ENCODE measurements around the gene GSC.
"Not testable (repeated sequence)": the region's sequence is repeated elsewhere in the genome, so short reads cannot be mapped to it uniquely, and the experiment has no call there.

The GSC gene

DNA sequence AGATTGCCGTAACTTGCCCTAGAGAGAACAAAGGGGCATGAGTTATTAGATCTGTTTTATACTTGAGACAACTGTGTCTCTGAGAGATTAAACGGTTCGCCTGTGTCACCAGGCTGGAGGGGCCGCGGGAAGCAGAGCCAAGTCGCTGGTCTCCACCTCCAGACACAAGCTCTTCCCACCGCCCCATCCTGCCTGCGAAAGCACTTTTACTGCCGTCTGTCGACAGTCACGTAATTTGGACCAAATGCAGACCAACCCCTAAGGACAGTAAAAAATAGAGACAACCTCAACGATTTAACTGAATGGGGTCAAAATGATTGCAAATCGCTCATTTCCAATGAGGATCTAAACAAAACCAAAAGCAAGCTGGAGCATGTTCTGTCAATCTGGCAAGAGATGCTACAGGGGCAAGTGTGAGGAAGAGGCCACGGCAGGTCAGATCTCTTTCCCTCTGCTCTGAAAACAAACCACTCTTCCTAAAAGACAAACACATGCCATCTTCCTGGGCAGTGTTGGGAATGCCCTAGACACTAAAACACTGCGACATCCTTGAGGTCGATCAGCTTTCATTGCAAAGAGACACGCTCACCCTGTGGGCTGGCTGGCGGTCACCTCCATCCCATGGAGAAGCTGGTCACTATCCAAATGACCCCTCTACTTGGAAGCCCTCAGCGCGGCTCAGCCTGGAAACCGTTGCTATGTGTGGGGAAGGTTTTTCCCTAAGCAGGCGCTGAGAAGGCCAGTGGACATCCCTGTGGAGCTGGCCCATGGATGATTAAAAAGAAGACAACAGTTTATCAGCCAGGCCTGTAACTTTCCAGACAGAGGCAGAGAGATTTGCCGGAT lies 17.1 kb downstream of the GSC start:
- H3K9ac ChIP-seq (ENCODE audit: low read length): no peak overlapping the region

GRCh38 chr14:94751956-94752355 lies 18.0 kb downstream of the GSC start:
- Histone ChIP-seq H3K9me3 (ENCODE audit: control insufficient read depth, low read depth, low read length) (no peaks in the 10 kb centered on the region), H3K27me3 (ENCODE audit: control insufficient read depth, insufficient read depth, low read length) (no peaks in the 10 kb centered on the region), H3K36me3 (ENCODE audit: control insufficient read depth, low read depth, low read length) (no peaks in the 10 kb centered on the region), H3K4me1 (ENCODE audit: control insufficient read depth, low read depth, low read length) (no peaks in the 10 kb centered on the region), H3K27ac (ENCODE audit: low read length) (no peak overlapping the region), H3K4me3 (ENCODE audit: low read length) (no peak overlapping the region), H3K9ac (ENCODE audit: low read length) (no peak overlapping the region)

More for the DNA sequence above, 17.1 kb downstream of the GSC start:
- Histone ChIP-seq H3K4me1 (ENCODE audit: control insufficient read depth, low read depth, low read length) (no peaks in the 10 kb centered on the region), H3K27me3 (ENCODE audit: control insufficient read depth, insufficient read depth, low read length) (no peaks in the 10 kb centered on the region), H3K27ac (ENCODE audit: low read length) (no peak overlapping the region), H3K4me3 (ENCODE audit: low read length) (no peak overlapping the region), H3K9me3 (ENCODE audit: control insufficient read depth, low read depth, low read length) (no peaks in the 10 kb centered on the region), H3K36me3 (ENCODE audit: control insufficient read depth, low read depth, low read length) (no peaks in the 10 kb centered on the region)

GRCh38 chr14:94751321-94751720 lies 18.6 kb downstream of the GSC start:
- no peaks in the 10 kb centered on the region for H3K4me1 ChIP-seq (ENCODE audit: control insufficient read depth, low read depth, low read length)
- no peak overlapping the region for H3K4me3 ChIP-seq (ENCODE audit: low read length)
- H3K27me3 ChIP-seq (ENCODE audit: control insufficient read depth, insufficient read depth, low read length): no peaks in the 10 kb centered on the region
- H3K27ac ChIP-seq (ENCODE audit: low read length): no peak overlapping the region
- no peak overlapping the region for H3K9ac ChIP-seq (ENCODE audit: low read length)
- H3K9me3 ChIP-seq (ENCODE audit: control insufficient read depth, low read depth, low read length): no peaks in the 10 kb centered on the region
- H3K36me3 ChIP-seq (ENCODE audit: control insufficient read depth, low read depth, low read length): no peaks in the 10 kb centered on the region

DNA sequence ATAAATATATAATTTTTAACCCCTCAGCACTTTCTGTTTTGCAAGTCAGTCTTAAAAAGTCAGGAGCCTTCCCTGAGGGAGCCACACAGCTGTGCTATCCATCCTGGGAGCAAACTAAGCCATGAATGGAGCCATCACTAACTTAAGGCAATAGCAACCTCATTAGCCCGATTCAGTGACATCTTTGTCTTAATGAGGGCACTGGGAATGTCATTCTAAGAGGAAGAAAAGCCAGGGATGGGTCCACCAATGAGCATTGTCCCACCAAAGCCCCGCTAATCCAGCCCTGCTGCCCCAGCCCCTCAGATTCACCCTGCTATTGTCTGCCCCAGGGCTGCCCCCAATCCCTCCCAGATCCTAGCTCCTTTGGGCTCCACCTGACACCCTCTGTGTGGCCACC lies 19.5 kb downstream of the GSC start:
- Histone ChIP-seq H3K27ac (ENCODE audit: low read length) (no peak overlapping the region), H3K9me3 (ENCODE audit: control insufficient read depth, low read depth, low read length) (no peaks in the 10 kb centered on the region), H3K27me3 (ENCODE audit: control insufficient read depth, insufficient read depth, low read length) (no peaks in the 10 kb centered on the region), H3K4me3 (ENCODE audit: low read length) (no peak overlapping the region), H3K36me3 (ENCODE audit: control insufficient read depth, low read depth, low read length) (no peaks in the 10 kb centered on the region), H3K9ac (ENCODE audit: low read length) (no peak overlapping the region), H3K4me1 (ENCODE audit: control insufficient read depth, low read depth, low read length) (no peaks in the 10 kb centered on the region)

DNA sequence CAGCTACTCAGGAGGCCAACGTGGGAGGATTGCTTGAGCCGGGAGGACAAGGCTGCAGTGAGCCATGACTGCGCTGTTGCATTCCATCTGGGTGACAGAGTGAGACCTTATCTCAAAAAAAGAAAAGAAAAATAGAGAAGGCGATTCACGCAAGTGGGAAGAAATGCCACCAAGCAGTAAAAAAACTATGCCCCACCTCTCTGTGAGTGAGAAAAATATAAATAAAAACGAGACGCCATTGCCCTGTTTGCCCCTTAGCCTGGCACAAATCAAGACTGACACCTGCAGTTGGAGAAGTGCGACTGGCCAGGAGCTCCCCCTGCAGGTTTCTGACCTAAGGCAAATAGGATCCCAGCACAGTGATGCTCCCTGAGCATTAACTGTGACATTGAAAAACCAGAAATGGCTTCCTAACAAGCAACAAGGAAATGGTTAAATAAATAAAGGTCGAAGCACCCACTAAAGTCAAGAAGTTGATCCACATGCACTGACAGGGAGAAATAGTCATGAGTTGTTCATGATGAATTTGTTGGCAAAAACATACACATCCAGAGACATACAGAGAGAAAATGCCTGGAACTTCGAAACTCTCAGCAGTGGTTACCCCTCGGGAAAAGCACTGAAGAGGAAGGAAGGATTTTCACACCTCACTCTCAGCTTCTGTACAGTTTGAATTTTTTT lies 21.1 kb downstream of the GSC start:
- Histone ChIP-seq H3K27ac (ENCODE audit: low read length) (no peak overlapping the region), H3K27me3 (ENCODE audit: control insufficient read depth, insufficient read depth, low read length) (no peaks in the 10 kb centered on the region)

DNA sequence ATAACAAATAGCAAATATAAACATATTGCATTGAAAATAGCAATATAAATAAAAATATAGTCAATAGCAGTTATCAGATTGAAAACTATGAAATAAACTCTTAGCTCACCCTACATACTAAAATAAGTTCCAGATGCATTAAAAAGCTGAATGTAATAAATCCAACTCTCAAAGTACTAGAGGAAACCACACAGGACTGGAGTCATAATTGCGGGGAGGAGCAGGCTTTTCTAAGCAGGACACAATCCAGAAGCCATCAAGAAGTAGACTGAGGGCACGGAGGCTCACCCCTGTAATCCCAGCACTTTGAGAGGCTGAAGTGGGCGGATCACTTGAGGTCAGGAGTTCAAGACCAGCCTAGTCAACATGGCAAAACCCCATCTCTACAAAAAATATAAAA lies 22.2 kb downstream of the GSC start:
- no peaks in the 10 kb centered on the region for H3K27me3 ChIP-seq (ENCODE audit: control insufficient read depth, insufficient read depth, low read length)
- H3K36me3 ChIP-seq (ENCODE audit: control insufficient read depth, low read depth, low read length): no peaks in the 10 kb centered on the region
- H3K9me3 ChIP-seq (ENCODE audit: control insufficient read depth, low read depth, low read length): no peaks in the 10 kb centered on the region
- no peak overlapping the region for H3K27ac ChIP-seq (ENCODE audit: low read length)
- no peak overlapping the region for H3K4me3 ChIP-seq (ENCODE audit: low read length)
- H3K4me1 ChIP-seq (ENCODE audit: control insufficient read depth, low read depth, low read length): no peaks in the 10 kb centered on the region
- H3K9ac ChIP-seq (ENCODE audit: low read length): no peak overlapping the region

More for the DNA sequence above, 21.1 kb downstream of the GSC start:
- Histone ChIP-seq H3K9ac (ENCODE audit: low read length) (no peak overlapping the region), H3K36me3 (ENCODE audit: control insufficient read depth, low read depth, low read length) (no peaks in the 10 kb centered on the region), H3K4me3 (ENCODE audit: low read length) (no peak overlapping the region), H3K4me1 (ENCODE audit: control insufficient read depth, low read depth, low read length) (no peaks in the 10 kb centered on the region), H3K9me3 (ENCODE audit: control insufficient read depth, low read depth, low read length) (no peaks in the 10 kb centered on the region)

GRCh38 chr14:94747153-94747552 lies 22.8 kb downstream of the GSC start:
- H3K4me3 ChIP-seq (ENCODE audit: low read length); H3K27me3 ChIP-seq (ENCODE audit: control insufficient read depth, insufficient read depth, low read length); H3K27ac ChIP-seq (ENCODE audit: low read length): not testable (repeated sequence)

GRCh38 chr14:94746131-94746530 lies 23.8 kb downstream of the GSC start:
- Histone ChIP-seq H3K27me3 (ENCODE audit: control insufficient read depth, insufficient read depth, low read length) (no peaks in the 10 kb centered on the region), H3K9ac (ENCODE audit: low read length) (no peak overlapping the region)

More at GRCh38 chr14:94747153-94747552, 22.8 kb downstream of the GSC start:
- not testable (repeated sequence) for H3K9me3 ChIP-seq (ENCODE audit: control insufficient read depth, low read depth, low read length); H3K36me3 ChIP-seq (ENCODE audit: control insufficient read depth, low read depth, low read length); H3K9ac ChIP-seq (ENCODE audit: low read length); H3K4me1 ChIP-seq (ENCODE audit: control insufficient read depth, low read depth, low read length)

GRCh38 chr14:94738751-94739150 lies 31.2 kb downstream of the GSC start:
- H3K4me3 ChIP-seq (ENCODE audit: low read length): no peak overlapping the region
- no peaks in the 10 kb centered on the region for H3K36me3 ChIP-seq (ENCODE audit: control insufficient read depth, low read depth, low read length)
- no peaks in the 10 kb centered on the region for H3K9me3 ChIP-seq (ENCODE audit: control insufficient read depth, low read depth, low read length)
- H3K27ac ChIP-seq (ENCODE audit: low read length): no peak overlapping the region
- no peak overlapping the region for H3K9ac ChIP-seq (ENCODE audit: low read length)
- no peaks in the 10 kb centered on the region for H3K4me1 ChIP-seq (ENCODE audit: control insufficient read depth, low read depth, low read length)
- no peaks in the 10 kb centered on the region for H3K27me3 ChIP-seq (ENCODE audit: control insufficient read depth, insufficient read depth, low read length)

More at GRCh38 chr14:94746131-94746530, 23.8 kb downstream of the GSC start:
- H3K4me3 ChIP-seq (ENCODE audit: low read length): no peak overlapping the region
- no peaks in the 10 kb centered on the region for H3K36me3 ChIP-seq (ENCODE audit: control insufficient read depth, low read depth, low read length)
- no peaks in the 10 kb centered on the region for H3K4me1 ChIP-seq (ENCODE audit: control insufficient read depth, low read depth, low read length)
- H3K9me3 ChIP-seq (ENCODE audit: control insufficient read depth, low read depth, low read length): no peaks in the 10 kb centered on the region
- H3K27ac ChIP-seq (ENCODE audit: low read length): no peak overlapping the region

DNA sequence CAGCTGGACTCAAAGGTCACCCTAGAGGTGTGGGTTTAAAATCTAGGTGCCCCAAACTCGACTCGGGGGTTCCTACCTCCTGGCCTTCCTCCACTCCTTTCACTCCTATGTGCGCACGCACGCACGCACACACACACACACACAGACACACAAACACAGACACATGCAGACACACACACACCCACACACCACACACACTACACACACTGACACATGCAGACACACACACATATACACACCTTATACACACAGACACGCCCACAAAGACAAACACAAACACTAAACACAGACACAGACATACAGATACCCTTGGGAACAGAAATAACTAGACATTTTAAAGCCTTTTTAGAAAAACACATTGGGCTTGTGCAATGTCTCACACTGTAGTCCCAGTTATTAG lies 31.8 kb downstream of the GSC start:
- Histone ChIP-seq H3K27ac (ENCODE audit: low read length) (no peak overlapping the region), H3K9me3 (ENCODE audit: control insufficient read depth, low read depth, low read length) (no peaks in the 10 kb centered on the region), H3K27me3 (ENCODE audit: control insufficient read depth, insufficient read depth, low read length) (no peaks in the 10 kb centered on the region), H3K4me1 (ENCODE audit: control insufficient read depth, low read depth, low read length) (no peaks in the 10 kb centered on the region), H3K36me3 (ENCODE audit: control insufficient read depth, low read depth, low read length) (no peaks in the 10 kb centered on the region), H3K9ac (ENCODE audit: low read length) (no peak overlapping the region), H3K4me3 (ENCODE audit: low read length) (no peak overlapping the region)

DNA sequence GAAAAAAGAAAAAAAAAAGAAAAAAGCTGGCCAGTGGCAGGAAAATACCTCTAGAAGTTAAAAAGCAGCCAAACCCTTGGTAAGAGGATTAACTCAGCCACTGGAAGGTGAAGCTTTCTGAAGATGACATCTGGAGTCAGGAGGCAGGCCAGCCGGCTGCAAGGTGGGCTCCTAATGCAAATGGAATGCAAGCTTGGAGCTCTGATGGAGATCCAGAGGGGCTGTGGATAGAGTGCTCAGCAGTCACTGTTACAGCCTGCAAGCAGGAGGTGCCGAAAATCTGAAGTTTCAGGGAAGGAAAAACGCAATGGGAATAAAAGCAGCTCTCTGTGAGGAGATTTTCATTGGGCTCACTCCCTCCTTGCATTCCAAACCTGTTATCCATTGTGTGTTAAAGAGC lies 41.0 kb downstream of the GSC start:
- Histone ChIP-seq H3K27ac (ENCODE audit: low read length) (no peak overlapping the region), H3K9me3 (ENCODE audit: control insufficient read depth, low read depth, low read length) (no peaks in the 10 kb centered on the region), H3K4me3 (ENCODE audit: low read length) (no peak overlapping the region)

GRCh38 chr14:94728440-94728839 lies 41.5 kb downstream of the GSC start:
- not testable (repeated sequence) for H3K27me3 ChIP-seq (ENCODE audit: control insufficient read depth, insufficient read depth, low read length); H3K36me3 ChIP-seq (ENCODE audit: control insufficient read depth, low read depth, low read length)

More for the DNA sequence above, 41.0 kb downstream of the GSC start:
- Histone ChIP-seq H3K4me1 (ENCODE audit: control insufficient read depth, low read depth, low read length) (no peaks in the 10 kb centered on the region), H3K36me3 (ENCODE audit: control insufficient read depth, low read depth, low read length) (no peaks in the 10 kb centered on the region), H3K27me3 (ENCODE audit: control insufficient read depth, insufficient read depth, low read length) (no peaks in the 10 kb centered on the region), H3K9ac (ENCODE audit: low read length) (no peak overlapping the region)

More at GRCh38 chr14:94728440-94728839, 41.5 kb downstream of the GSC start:
- not testable (repeated sequence) for H3K4me3 ChIP-seq (ENCODE audit: low read length); H3K9ac ChIP-seq (ENCODE audit: low read length); H3K27ac ChIP-seq (ENCODE audit: low read length); H3K9me3 ChIP-seq (ENCODE audit: control insufficient read depth, low read depth, low read length); H3K4me1 ChIP-seq (ENCODE audit: control insufficient read depth, low read depth, low read length)
